ENCODE measurements around the gene PTPRR.
"Not testable (repeated sequence)": the region's sequence is repeated elsewhere in the genome, so short reads cannot be mapped to it uniquely, and the experiment has no call there.

The PTPRR gene

GRCh38 chr12:70744178-70744577 lies 176.4 kb downstream of the PTPRR start:
- Mint-ChIP-seq H3K27me3 (peaks cover 9% of the 10 kb centered on the region), H3K9me3 (no peaks in the 10 kb centered on the region)

GRCh38 chr12:70741256-70741655 lies 179.3 kb downstream of the PTPRR start:
- Mint-ChIP-seq H3K4me1 (no peaks in the 10 kb centered on the region), H3K9me3 (no peaks in the 10 kb centered on the region), H3K27me3 (peaks cover 5% of the 10 kb centered on the region), H3K27ac (no peak overlapping the region), H3K36me3 (ENCODE audit: low read depth) (no peaks in the 10 kb centered on the region), H3K4me3 (no peak overlapping the region)
- DNase-seq, result no peak
- ATAC-seq, result no peak

More at GRCh38 chr12:70744178-70744577, 176.4 kb downstream of the PTPRR start:
- no peak for DNase-seq
- Mint-ChIP-seq H3K27ac (no peak overlapping the region), H3K36me3 (ENCODE audit: low read depth) (no peaks in the 10 kb centered on the region), H3K4me1 (no peaks in the 10 kb centered on the region), H3K4me3 (no peak overlapping the region)
- no peak for ATAC-seq

- Mint-ChIP-seq H3K4me1 (no peaks in the 10 kb centered on the region), H3K27me3 (peaks cover 5% of the 10 kb centered on the region), H3K36me3 (ENCODE audit: low read depth) (no peaks in the 10 kb centered on the region), H3K27ac (no peak overlapping the region), H3K9me3 (no peaks in the 10 kb centered on the region), H3K4me3 (no peak overlapping the region)
- DNase-seq (no peak), ATAC-seq (no peak)
Measured at GRCh38 chr12:70739756-70740155, 180.8 kb downstream of the PTPRR start.

GRCh38 chr12:70736351-70737133 lies 184.0 kb downstream of the PTPRR start:
- DNase-seq (no peak), ATAC-seq (no peak)
- Mint-ChIP-seq H3K9me3 (no peaks in the 10 kb centered on the region), H3K27ac (no peak overlapping the region), H3K4me3 (no peak overlapping the region), H3K36me3 (ENCODE audit: low read depth) (no peaks in the 10 kb centered on the region), H3K4me1 (no peaks in the 10 kb centered on the region), H3K27me3 (peaks cover 5% of the 10 kb centered on the region)

GRCh38 chr12:70735197-70735596 lies 185.3 kb downstream of the PTPRR start:
- not testable (repeated sequence) for H3K4me3 Mint-ChIP-seq, H3K4me1 Mint-ChIP-seq, H3K27me3 Mint-ChIP-seq

GRCh38 chr12:70733385-70733784 lies 187.2 kb downstream of the PTPRR start:
- no peak overlapping the region for H3K4me3 Mint-ChIP-seq
- no peaks in the 10 kb centered on the region for H3K36me3 Mint-ChIP-seq (ENCODE audit: low read depth)
- no peak for ATAC-seq
- no peaks in the 10 kb centered on the region for H3K4me1 Mint-ChIP-seq
- peaks cover 5% of the 10 kb centered on the region for H3K27me3 Mint-ChIP-seq
- no peak overlapping the region for H3K27ac Mint-ChIP-seq
- DNase-seq, result no peak
- H3K9me3 Mint-ChIP-seq, result no peaks in the 10 kb centered on the region

More at GRCh38 chr12:70735197-70735596, 185.3 kb downstream of the PTPRR start:
- ATAC-seq; H3K27ac Mint-ChIP-seq; DNase-seq; H3K9me3 Mint-ChIP-seq; H3K36me3 Mint-ChIP-seq (ENCODE audit: low read depth): not testable (repeated sequence)

- no peak overlapping the region for H3K4me3 Mint-ChIP-seq
- H3K36me3 Mint-ChIP-seq (ENCODE audit: low read depth), result no peaks in the 10 kb centered on the region
- no peaks in the 10 kb centered on the region for H3K9me3 Mint-ChIP-seq
- DNase-seq, result no peak
- H3K4me1 Mint-ChIP-seq, result no peaks in the 10 kb centered on the region
- no peak overlapping the region for H3K27ac Mint-ChIP-seq
- H3K27me3 Mint-ChIP-seq, result peaks cover 5% of the 10 kb centered on the region
- no peak for ATAC-seq
Measured at GRCh38 chr12:70732287-70732686, 188.3 kb downstream of the PTPRR start.

GRCh38 chr12:70730675-70731180 lies 189.8 kb downstream of the PTPRR start:
- H3K27me3 Mint-ChIP-seq, result peaks cover 3% of the 10 kb centered on the region
- H3K27ac Mint-ChIP-seq, result no peak overlapping the region
- H3K9me3 Mint-ChIP-seq, result no peaks in the 10 kb centered on the region
- no peak overlapping the region for H3K4me3 Mint-ChIP-seq
- no peaks in the 10 kb centered on the region for H3K36me3 Mint-ChIP-seq (ENCODE audit: low read depth)
- ATAC-seq (no peak), DNase-seq (no peak)
- no peaks in the 10 kb centered on the region for H3K4me1 Mint-ChIP-seq

- Mint-ChIP-seq H3K4me1 (peaks cover 8% of the 10 kb centered on the region), H3K27me3 (peaks cover 4% of the 10 kb centered on the region), H3K9me3 (no peaks in the 10 kb centered on the region), H3K27ac (no peak overlapping the region), H3K4me3 (no peak overlapping the region), H3K36me3 (ENCODE audit: low read depth) (no peaks in the 10 kb centered on the region)
- no peak for DNase-seq
- ATAC-seq, result no peak
Measured at GRCh38 chr12:70724444-70724843, 196.1 kb downstream of the PTPRR start.

GRCh38 chr12:70722584-70723343 lies 197.8 kb downstream of the PTPRR start:
- H3K4me3 Mint-ChIP-seq, result no peak overlapping the region
- no peak overlapping the region for H3K27ac Mint-ChIP-seq
- DNase-seq (no peak), ATAC-seq (no peak)
- peaks cover 8% of the 10 kb centered on the region for H3K27me3 Mint-ChIP-seq
- H3K4me1 Mint-ChIP-seq, result peaks cover 8% of the 10 kb centered on the region
- H3K36me3 Mint-ChIP-seq (ENCODE audit: low read depth), result no peaks in the 10 kb centered on the region
- no peaks in the 10 kb centered on the region for H3K9me3 Mint-ChIP-seq

GRCh38 chr12:70721656-70722357 lies 198.7 kb downstream of the PTPRR start:
- DNase-seq (no peak), ATAC-seq (no peak)
- no peak overlapping the region for H3K27ac Mint-ChIP-seq
- H3K36me3 Mint-ChIP-seq (ENCODE audit: low read depth), result no peaks in the 10 kb centered on the region
- no peaks in the 10 kb centered on the region for H3K9me3 Mint-ChIP-seq
- H3K4me1 Mint-ChIP-seq, result peaks cover 8% of the 10 kb centered on the region
- no peak overlapping the region for H3K4me3 Mint-ChIP-seq
- peaks cover 9% of the 10 kb centered on the region for H3K27me3 Mint-ChIP-seq

- H3K9me3 Mint-ChIP-seq, result no peaks in the 10 kb centered on the region
- DNase-seq (no peak), ATAC-seq (no peak)
- no peak overlapping the region for H3K4me3 Mint-ChIP-seq
- no peaks in the 10 kb centered on the region for H3K36me3 Mint-ChIP-seq (ENCODE audit: low read depth)
- H3K27ac Mint-ChIP-seq, result no peak overlapping the region
- peaks cover 11% of the 10 kb centered on the region for H3K27me3 Mint-ChIP-seq
- peaks cover 8% of the 10 kb centered on the region for H3K4me1 Mint-ChIP-seq
Measured at GRCh38 chr12:70721216-70721615, 199.3 kb downstream of the PTPRR start.

GRCh38 chr12:70719672-70720420 lies 200.7 kb downstream of the PTPRR start:
- Mint-ChIP-seq H3K9me3 (no peaks in the 10 kb centered on the region), H3K36me3 (ENCODE audit: low read depth) (no peaks in the 10 kb centered on the region), H3K4me3 (peak overlapping the region; percentile 46), H3K4me1 (peaks cover 8% of the 10 kb centered on the region), H3K27me3 (peaks cover 11% of the 10 kb centered on the region), H3K27ac (no peak overlapping the region)
- DNase-seq, result peak; percentile 34
- peak; percentile 46 for ATAC-seq

GRCh38 chr12:70719071-70719470 lies 201.5 kb downstream of the PTPRR start:
- H3K9me3 Mint-ChIP-seq, result no peaks in the 10 kb centered on the region
- no peak overlapping the region for H3K4me3 Mint-ChIP-seq
- peaks cover 8% of the 10 kb centered on the region for H3K4me1 Mint-ChIP-seq
- DNase-seq (no peak), ATAC-seq (no peak)
- H3K27me3 Mint-ChIP-seq, result peaks cover 11% of the 10 kb centered on the region
- no peak overlapping the region for H3K27ac Mint-ChIP-seq
- H3K36me3 Mint-ChIP-seq (ENCODE audit: low read depth), result no peaks in the 10 kb centered on the region
